Hematopoietic multipotent progenitor cell treated with erythropoietin and hydrocortisone succinate and interleukin-3 and kit ligand, for 6 days (in vitro differentiated cells): ENCODE data around the gene VWA2.
"Not testable (repeated sequence)": the region's sequence is repeated elsewhere in the genome, so short reads cannot be mapped to it uniquely, and the experiment has no call there.

Source experiments
- DNase-seq: peaks from one replicate; pipeline ENCODE4 v3.0.0-alpha.2; 2015

The VWA2 gene

GRCh38 chr10:114323023-114323422 lies 84.0 kb downstream of the VWA2 start:
- DNase-seq: no peak

DNA sequence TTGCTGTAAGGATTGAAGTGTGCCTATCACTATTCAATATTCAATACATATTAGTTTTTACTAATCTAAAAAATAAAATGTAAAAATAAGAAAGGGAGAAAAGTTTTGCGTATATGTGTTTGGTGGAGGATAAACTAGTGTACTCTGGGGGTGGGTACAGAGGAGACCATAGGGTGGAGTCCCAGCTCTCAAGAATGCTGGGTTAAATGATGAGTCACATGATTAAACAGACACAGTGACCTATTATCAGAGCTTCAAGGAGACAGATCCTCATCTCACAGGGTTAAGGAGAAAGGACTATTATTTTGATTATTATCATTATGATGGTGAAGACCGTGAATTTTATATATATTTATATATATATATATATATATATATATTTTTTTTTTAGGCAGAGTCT lies 87.7 kb downstream of the VWA2 start:
- no peak for DNase-seq

GRCh38 chr10:114327537-114328440 lies 88.7 kb downstream of the VWA2 start:
- no peak for DNase-seq

- no peak for DNase-seq
These were observed 89.4 kb downstream of the VWA2 start for GRCh38 chr10:114328441-114328812.

DNA sequence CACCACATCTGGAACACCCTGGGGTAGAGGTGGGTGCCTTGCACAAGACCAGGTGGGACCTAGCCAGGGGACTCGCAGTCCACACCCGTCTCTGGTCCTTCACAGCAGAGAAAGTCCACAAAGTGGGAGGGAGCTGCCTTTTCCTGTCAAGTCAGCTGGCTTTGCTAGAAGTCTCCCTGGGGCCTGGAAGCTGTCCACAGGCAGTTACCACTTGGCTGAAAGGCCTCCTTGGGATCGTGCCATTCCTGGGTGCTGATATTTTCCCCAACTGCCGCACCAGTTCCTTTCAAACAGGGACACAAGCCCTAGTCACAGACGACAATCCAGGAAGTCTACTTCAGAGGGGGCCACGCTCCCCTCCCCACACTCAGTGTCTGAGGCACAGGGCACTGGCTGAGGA lies 89.8 kb downstream of the VWA2 start:
- DNase-seq: no peak

DNA sequence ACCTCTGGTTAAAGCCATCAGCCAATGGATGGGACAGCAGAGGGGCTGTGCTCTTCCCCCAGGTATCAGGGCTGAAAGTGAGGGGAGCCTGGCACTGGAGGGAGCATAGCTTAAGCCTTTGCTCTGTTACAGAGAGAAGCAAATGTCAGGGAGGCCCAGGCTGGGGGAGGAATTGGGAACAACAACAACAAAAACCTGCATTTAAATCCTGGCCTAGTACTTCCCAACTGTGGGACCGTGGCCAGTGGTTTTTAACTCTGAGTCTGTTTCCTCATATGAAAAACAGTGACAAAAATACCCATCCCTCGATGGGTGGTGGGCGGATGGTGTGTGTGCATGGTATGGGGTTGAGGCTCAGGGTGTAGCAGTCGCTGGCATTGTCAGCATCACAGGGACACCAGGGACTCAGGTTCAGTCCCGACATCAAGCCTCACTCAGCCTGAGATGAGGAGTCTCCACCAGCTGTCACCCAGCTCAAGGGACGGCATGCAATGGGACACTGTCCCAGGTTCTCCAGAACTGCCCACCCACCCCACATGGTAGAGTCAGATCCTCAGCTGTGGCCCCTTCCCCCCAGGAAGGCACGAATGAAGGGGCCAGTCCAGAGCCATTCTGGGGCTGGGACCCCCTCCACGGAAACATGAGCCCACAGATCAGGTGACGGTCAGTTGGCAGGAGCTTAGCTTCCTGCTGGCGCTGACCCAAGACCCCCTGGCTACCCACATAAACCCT lies 90.7 kb downstream of the VWA2 start:
- no peak for DNase-seq

DNA sequence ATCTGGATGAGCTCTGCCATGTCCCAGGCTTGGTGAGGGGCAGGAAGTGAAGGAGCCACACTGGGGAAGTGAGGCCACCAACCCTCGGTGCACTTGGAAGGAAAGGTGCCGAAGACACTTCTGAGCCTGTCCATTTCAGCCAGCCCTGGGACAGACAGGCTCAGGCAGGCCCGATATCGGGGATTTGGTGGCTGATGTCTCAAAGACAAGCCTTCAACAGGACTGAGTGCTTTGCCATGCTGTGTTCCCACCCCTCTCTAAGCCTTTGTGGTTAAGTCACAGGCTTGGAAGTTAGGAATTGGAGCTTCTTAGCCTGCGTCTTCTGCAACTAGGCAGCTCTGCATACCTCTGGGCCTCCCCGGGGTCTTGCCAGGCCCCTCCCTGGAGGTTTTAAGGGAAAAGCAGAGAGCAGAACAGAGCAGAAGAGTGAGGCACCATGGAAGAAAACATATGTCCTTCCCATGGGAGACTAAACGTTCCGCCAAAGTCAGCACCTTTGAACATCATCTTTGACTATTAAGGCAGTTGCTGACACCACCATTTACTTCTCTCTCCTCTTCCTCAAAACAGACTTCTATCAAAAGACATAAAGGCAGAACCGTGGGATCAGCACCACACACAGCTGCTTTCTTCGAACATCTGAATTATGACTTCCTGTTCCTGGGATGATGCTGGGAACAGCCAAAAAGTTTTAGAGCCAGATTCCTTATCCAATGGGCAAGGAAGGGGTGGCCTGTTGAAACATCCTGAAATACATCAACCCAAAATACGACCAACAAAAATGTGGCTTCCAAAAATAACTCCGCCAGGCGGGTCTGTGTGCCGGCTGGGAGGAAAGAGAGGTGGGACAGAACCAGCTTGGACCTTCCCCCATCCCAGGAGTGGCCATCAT lies 93.5 kb downstream of the VWA2 start:
- no peak for DNase-seq

GRCh38 chr10:114333441-114333840 lies 94.4 kb downstream of the VWA2 start:
- DNase-seq: not testable (repeated sequence)

DNA sequence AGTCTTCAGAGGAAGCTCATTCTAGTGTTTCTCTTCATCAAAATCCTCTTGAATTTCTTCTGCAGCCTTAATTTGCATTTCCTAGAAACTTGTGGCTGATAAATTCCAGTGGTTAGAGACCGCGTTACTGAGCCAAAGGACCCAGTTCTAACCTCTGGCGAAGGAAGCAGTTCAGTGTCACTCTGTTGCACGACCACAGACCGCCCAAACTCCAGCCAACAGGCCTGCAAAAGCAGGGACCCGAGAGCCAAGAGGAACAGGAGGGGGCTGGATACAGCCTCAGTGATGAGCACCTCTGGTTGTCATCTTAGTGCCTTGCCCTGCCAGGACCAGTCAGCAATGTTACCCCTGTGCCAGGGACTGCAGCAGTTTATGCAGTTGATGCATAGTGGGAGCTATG lies 95.2 kb downstream of the VWA2 start:
- DNase-seq: peak; percentile 20

- peak; percentile 8 for DNase-seq
These were observed 96.6 kb downstream of the VWA2 start for GRCh38 chr10:114335614-114336013.

DNA sequence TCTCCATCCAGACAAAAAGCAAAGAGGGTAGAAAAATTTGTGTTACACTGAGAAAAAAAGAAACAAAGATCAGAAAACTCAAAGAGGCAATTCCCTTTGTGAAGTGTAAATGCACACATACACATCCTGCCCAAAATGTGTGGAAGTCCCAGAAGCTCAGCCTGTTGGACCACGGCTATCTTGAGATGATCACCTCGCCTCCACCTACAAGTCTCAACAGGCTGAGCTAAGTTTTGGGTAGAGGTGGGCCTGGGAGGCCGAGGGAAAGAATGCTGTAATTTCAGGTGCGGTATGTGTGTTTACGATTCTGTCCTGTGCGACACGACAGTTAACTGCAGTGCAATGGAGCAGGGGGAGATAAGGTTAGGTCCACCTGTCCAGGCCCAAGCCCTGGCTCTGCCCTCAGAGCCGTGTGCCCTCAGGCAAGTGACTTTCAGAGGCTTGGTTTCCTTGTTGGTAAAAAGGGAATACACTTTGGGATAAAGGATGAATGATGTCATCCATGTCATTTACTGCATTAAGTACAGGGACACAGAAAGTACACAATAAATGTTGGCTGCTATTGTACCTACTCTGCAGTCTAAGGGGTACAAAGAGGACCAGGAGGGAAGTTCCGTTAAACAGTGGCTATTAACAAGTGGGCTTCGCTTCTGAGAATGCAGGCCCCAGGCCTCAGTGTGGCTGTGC lies 97.9 kb downstream of the VWA2 start:
- no peak for DNase-seq

- DNase-seq: no peak
These were observed 98.7 kb downstream of the VWA2 start for GRCh38 chr10:114337510-114338462.

DNA sequence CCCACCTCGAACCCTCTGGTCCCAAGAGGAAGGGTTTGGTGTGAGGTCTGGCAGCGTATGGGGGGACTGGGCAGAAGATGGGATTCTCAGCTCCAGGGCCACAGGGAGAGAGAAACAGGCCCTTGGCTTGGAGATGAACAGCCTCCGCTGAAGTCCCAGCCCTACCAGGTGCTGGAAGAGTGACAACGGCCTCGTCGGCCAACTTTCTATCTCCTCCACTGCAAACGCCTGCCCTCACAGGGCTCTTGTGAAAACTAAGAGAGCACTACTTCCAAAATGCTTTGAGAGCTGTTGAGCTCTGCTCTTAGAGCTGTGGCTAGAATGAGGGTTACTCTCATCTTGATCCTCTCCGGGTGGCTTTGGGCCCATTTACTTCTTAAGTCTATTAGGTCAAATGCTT lies 101.8 kb downstream of the VWA2 start:
- no peak for DNase-seq
